ENCODE data around the gene TBL1X. TPM values are rescaled to one million over a fixed set of nuclear protein-coding genes. Genes with fewer than 3 reads are reported as not detected.

TBL1X gene
- total and polyA plus RNA-seq, 2 experiments from 2014 or later, result 8.7 to 26.9 TPM

DNA sequence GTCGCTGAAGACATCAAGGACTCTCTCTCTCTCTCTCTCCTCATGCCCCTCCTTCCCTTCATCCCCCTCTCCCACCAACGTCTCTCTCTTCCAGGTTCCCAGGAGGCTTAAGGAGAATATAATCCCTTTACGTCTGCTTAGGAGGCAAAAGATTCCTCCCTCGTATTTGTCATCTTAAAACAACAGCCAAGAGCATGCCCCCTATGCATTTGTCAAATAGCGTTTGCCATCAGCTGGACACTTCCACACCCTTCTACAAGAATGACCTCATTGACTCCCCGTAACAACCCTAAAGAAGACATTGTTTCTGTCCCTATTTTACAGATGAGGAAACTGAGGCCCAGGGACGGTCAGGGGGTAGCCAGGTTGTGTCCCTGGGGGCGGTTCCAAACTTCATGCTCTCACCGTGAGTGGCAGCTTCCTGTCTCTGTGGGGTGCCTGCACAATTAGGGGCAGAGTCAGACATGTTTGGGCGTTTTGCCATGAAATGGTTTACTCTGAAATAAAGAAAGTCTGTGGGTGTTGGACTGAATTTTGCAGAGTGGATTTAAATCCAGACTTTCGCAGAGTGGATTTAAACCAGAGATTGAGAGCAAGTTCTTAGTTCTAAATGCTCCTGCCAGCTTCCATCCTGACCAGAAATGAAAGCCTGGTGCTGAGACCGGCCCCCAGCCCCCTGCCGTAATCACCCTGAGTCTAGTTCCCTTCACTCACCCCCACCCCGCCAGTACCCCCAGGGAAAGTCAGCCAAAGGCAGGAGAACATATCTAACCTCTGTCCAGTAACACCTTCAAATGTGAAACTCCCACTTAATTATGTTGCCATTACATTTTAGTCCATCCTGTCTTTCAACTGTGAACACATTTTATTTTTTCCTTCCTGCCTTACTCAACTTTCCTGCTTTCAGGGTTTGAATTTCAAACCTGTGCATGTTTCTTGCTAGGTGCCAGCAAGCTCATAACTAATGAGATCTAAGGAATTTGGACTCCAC, 44.3 kb upstream of the TBL1X start:
- no peaks in the 10 kb centered on the region for H3K27me3 ChIP-seq (ENCODE audit: insufficient read depth)
- H3K9me2 ChIP-seq (ENCODE audit: insufficient read depth), result no peaks in the 10 kb centered on the region
- H3K27ac Mint-ChIP-seq, result peak overlapping the region; percentile 62; the same call in 1 of the 2 replicates
- H3K36me3 ChIP-seq (ENCODE audit: insufficient read depth), result no peaks in the 10 kb centered on the region
- H2AFZ ChIP-seq, result peak overlapping the region; percentile 69; the same call in 1 of the 2 replicates
- H3K4me1 ChIP-seq (ENCODE audit: insufficient read depth), result no peaks in the 10 kb centered on the region; the same call in 1 of the 2 replicates
- H3K9me3 Mint-ChIP-seq, result no peaks in the 10 kb centered on the region; the same call in 2 of the 3 replicates
- peaks cover 11% of the 10 kb centered on the region; the same call in 2 of the 3 replicates for H3K4me1 Mint-ChIP-seq
- ATAC-seq, result no peak
- no peaks in the 10 kb centered on the region for H3K36me3 Mint-ChIP-seq (ENCODE audit: low read depth)
- DNase-seq (ENCODE audit: low spot score), result peak; percentile 12
- H3F3A ChIP-seq (replicated peaks; ENCODE audit: low read depth), result no peaks in the 10 kb centered on the region
- H4K20me1 ChIP-seq (replicated peaks; ENCODE audit: insufficient read depth), result no peaks in the 10 kb centered on the region
- no peak overlapping the region for H3K27ac ChIP-seq (ENCODE audit: low read depth)
- H3K4me3 ChIP-seq, result no peak overlapping the region
- H3K79me2 ChIP-seq (replicated peaks; ENCODE audit: insufficient read depth), result no peaks in the 10 kb centered on the region
- H3K27me3 Mint-ChIP-seq (ENCODE audit: insufficient read depth, low read depth, poor library complexity), result peaks cover 1% of the 10 kb centered on the region
- H3K4me3 Mint-ChIP-seq, result no peak overlapping the region
- H3K4me2 ChIP-seq, result no peak overlapping the region
- TF ChIP-seq, protein P1, sequence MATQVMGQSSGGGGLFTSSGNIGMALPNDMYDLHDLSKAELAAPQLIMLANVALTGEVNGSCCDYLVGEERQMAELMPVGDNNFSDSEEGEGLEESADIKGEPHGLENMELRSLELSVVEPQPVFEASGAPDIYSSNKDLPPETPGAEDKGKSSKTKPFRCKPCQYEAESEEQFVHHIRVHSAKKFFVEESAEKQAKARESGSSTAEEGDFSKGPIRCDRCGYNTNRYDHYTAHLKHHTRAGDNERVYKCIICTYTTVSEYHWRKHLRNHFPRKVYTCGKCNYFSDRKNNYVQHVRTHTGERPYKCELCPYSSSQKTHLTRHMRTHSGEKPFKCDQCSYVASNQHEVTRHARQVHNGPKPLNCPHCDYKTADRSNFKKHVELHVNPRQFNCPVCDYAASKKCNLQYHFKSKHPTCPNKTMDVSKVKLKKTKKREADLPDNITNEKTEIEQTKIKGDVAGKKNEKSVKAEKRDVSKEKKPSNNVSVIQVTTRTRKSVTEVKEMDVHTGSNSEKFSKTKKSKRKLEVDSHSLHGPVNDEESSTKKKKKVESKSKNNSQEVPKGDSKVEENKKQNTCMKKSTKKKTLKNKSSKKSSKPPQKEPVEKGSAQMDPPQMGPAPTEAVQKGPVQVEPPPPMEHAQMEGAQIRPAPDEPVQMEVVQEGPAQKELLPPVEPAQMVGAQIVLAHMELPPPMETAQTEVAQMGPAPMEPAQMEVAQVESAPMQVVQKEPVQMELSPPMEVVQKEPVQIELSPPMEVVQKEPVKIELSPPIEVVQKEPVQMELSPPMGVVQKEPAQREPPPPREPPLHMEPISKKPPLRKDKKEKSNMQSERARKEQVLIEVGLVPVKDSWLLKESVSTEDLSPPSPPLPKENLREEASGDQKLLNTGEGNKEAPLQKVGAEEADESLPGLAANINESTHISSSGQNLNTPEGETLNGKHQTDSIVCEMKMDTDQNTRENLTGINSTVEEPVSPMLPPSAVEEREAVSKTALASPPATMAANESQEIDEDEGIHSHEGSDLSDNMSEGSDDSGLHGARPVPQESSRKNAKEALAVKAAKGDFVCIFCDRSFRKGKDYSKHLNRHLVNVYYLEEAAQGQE (IDR thresholded peaks at IDR 0.05; ENCODE audit: unreplicated experiment), result no peak
- TF ChIP-seq ZNF114 (CRISPR knock-in tag; IDR thresholded peaks at IDR 0.05) (no peak), STAT1 (IDR thresholded peaks at IDR 0.05; ENCODE audit: unreplicated experiment) (no peak), EZH2phosphoT487 (IDR thresholded peaks at IDR 0.05; ENCODE audit: unreplicated experiment) (no peak), POLR2AphosphoS5 (IDR thresholded peaks at IDR 0.05; ENCODE audit: low read depth) (no peak), EZH2 (IDR thresholded peaks at IDR 0.05; ENCODE audit: low read depth, unreplicated experiment) (no peak), JUNB (IDR thresholded peaks at IDR 0.05; ENCODE audit: unreplicated experiment) (no peak)
- TF ChIP-seq, protein P2, sequence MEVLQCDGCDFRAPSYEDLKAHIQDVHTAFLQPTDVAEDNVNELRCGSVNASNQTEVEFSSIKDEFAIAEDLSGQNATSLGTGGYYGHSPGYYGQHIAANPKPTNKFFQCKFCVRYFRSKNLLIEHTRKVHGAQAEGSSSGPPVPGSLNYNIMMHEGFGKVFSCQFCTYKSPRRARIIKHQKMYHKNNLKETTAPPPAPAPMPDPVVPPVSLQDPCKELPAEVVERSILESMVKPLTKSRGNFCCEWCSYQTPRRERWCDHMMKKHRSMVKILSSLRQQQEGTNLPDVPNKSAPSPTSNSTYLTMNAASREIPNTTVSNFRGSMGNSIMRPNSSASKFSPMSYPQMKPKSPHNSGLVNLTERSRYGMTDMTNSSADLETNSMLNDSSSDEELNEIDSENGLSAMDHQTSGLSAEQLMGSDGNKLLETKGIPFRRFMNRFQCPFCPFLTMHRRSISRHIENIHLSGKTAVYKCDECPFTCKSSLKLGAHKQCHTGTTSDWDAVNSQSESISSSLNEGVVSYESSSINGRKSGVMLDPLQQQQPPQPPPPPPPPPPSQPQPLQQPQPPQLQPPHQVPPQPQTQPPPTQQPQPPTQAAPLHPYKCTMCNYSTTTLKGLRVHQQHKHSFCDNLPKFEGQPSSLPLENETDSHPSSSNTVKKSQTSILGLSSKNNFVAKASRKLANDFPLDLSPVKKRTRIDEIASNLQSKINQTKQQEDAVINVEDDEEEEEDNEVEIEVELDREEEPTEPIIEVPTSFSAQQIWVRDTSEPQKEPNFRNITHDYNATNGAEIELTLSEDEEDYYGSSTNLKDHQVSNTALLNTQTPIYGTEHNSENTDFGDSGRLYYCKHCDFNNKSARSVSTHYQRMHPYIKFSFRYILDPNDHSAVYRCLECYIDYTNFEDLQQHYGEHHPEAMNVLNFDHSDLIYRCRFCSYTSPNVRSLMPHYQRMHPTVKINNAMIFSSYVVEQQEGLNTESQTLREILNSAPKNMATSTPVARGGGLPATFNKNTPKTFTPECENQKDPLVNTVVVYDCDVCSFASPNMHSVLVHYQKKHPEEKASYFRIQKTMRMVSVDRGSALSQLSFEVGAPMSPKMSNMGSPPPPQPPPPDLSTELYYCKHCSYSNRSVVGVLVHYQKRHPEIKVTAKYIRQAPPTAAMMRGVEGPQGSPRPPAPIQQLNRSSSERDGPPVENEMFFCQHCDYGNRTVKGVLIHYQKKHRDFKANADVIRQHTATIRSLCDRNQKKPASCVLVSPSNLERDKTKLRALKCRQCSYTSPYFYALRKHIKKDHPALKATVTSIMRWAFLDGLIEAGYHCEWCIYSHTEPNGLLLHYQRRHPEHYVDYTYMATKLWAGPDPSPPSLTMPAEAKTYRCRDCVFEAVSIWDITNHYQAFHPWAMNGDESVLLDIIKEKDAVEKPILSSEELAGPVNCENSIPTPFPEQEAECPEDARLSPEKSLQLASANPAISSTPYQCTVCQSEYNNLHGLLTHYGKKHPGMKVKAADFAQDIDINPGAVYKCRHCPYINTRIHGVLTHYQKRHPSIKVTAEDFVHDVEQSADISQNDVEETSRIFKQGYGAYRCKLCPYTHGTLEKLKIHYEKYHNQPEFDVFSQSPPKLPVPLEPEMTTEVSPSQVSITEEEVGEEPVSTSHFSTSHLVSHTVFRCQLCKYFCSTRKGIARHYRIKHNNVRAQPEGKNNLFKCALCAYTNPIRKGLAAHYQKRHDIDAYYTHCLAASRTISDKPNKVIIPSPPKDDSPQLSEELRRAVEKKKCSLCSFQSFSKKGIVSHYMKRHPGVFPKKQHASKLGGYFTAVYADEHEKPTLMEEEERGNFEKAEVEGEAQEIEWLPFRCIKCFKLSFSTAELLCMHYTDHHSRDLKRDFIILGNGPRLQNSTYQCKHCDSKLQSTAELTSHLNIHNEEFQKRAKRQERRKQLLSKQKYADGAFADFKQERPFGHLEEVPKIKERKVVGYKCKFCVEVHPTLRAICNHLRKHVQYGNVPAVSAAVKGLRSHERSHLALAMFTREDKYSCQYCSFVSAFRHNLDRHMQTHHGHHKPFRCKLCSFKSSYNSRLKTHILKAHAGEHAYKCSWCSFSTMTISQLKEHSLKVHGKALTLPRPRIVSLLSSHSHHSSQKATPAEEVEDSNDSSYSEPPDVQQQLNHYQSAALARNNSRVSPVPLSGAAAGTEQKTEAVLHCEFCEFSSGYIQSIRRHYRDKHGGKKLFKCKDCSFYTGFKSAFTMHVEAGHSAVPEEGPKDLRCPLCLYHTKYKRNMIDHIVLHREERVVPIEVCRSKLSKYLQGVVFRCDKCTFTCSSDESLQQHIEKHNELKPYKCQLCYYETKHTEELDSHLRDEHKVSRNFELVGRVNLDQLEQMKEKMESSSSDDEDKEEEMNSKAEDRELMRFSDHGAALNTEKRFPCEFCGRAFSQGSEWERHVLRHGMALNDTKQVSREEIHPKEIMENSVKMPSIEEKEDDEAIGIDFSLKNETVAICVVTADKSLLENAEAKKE (CRISPR knock-in tag; IDR thresholded peaks at IDR 0.05), result no peak
- TF ChIP-seq, protein P3, sequence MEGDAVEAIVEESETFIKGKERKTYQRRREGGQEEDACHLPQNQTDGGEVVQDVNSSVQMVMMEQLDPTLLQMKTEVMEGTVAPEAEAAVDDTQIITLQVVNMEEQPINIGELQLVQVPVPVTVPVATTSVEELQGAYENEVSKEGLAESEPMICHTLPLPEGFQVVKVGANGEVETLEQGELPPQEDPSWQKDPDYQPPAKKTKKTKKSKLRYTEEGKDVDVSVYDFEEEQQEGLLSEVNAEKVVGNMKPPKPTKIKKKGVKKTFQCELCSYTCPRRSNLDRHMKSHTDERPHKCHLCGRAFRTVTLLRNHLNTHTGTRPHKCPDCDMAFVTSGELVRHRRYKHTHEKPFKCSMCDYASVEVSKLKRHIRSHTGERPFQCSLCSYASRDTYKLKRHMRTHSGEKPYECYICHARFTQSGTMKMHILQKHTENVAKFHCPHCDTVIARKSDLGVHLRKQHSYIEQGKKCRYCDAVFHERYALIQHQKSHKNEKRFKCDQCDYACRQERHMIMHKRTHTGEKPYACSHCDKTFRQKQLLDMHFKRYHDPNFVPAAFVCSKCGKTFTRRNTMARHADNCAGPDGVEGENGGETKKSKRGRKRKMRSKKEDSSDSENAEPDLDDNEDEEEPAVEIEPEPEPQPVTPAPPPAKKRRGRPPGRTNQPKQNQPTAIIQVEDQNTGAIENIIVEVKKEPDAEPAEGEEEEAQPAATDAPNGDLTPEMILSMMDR (conservative IDR thresholded peaks at IDR 0.05; ENCODE audit: low read depth in 2 of 2), result no peak
- TF ChIP-seq, protein P4, sequence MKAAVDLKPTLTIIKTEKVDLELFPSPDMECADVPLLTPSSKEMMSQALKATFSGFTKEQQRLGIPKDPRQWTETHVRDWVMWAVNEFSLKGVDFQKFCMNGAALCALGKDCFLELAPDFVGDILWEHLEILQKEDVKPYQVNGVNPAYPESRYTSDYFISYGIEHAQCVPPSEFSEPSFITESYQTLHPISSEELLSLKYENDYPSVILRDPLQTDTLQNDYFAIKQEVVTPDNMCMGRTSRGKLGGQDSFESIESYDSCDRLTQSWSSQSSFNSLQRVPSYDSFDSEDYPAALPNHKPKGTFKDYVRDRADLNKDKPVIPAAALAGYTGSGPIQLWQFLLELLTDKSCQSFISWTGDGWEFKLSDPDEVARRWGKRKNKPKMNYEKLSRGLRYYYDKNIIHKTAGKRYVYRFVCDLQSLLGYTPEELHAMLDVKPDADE (IDR thresholded peaks at IDR 0.05), result no peak

Measured in GM23338 (cell line).